H1 (cell line): ENCODE measurements around the gene SLC15A1.

ENCODE experiments used
- CTCF ChIP-seq, 3 experiments: IDR thresholded peaks; 1 replicate in 2 of 3; 2 replicates in 1 of 3; pipeline versions ENCODE4 v1.5.1 to v1.6.1; 2011; ENCODE audit warnings: low read length in 3 of 3, mild to moderate bottlenecking in 3 of 3, inconsistent platforms in 2 of 3, low read depth in 1 of 3, moderate library complexity in 1 of 3; ENCODE audit not compliant: insufficient read depth in 1 of 3; ENCODE audit errors: control extremely low read depth in 1 of 3
- EP300 ChIP-seq, 2 experiments: IDR thresholded peaks; 1 replicate in 1 of 2; 2 replicates in 1 of 2; pipeline ENCODE4 v1.6.1; 2011 to 2012; ENCODE audit warnings: low read depth in 2 of 2, low read length in 2 of 2, mild to moderate bottlenecking in 2 of 2, borderline replicate concordance in 1 of 2, inconsistent platforms in 1 of 2, moderate library complexity in 1 of 2
- EZH2 ChIP-seq: fragments of 200-600 bp; sonication (generic); IDR thresholded peaks from 2 replicates; pipeline ENCODE4 v1.7.1; 2012; ENCODE audit warnings: low read depth, mild to moderate bottlenecking, moderate library complexity, low read length, inconsistent platforms; ENCODE audit not compliant: severe bottlenecking
- TAF1 ChIP-seq: IDR thresholded peaks from 2 replicates; pipeline ENCODE4 v1.6.1; 2011; ENCODE audit warnings: mild to moderate bottlenecking, low read depth, low read length

GRCh38 chr13:98693756-98694155 lies 58.7 kb downstream of the SLC15A1 start:
- no peak for TF ChIP-seq EZH2
- TF ChIP-seq TAF1 = no peak
- no peak for TF ChIP-seq CTCF (IDR thresholded peaks at IDR 0.05; ENCODE audit: control extremely low read depth in 1 of 3, insufficient read depth in 1 of 3, low read depth in 1 of 3, low read length in 3 of 3)
- TF ChIP-seq EP300 (IDR thresholded peaks at IDR 0.05; ENCODE audit: borderline replicate concordance in 1 of 2, low read depth in 2 of 2, low read length in 2 of 2) = no peak
